GM23338 (cell line): Measurements from ENCODE around the gene TRIM22. TPM values are rescaled to one million over a fixed set of nuclear protein-coding genes. Genes with fewer than 3 reads are reported as not detected.

Source experiments
- ATAC-seq: fragments of 200-7000 bp; cut with Tn5 transposase; 3 replicates; pipeline ENCODE4 v1.9.1; 2020
- DNase-seq: peaks from one replicate; pipeline ENCODE4 v3.0.0-alpha.2; 2015; ENCODE audit warnings: low spot score
- H2AFZ ChIP-seq: fragments of 200-600 bp; sonication (generic); 2 replicates; pipeline ENCODE4 v1.8.0; 2016; ENCODE audit warnings: antibody characterized with exemption, mild to moderate bottlenecking, moderate library complexity
- H3F3A ChIP-seq: fragments of 200-600 bp; sonication (generic); replicated peaks from 2 replicates; pipeline ENCODE4 v1.8.0; 2017; ENCODE audit warnings: antibody characterized with exemption, mixed run types, low read depth
- H3K27ac ChIP-seq: fragments of 200-600 bp; sonication (generic); 2 replicates; pipeline ENCODE4 v1.6.1; 2016; ENCODE audit warnings: low read depth
- H3K27me3 ChIP-seq: fragments of 200-600 bp; sonication (generic); 2 replicates; pipeline ENCODE4 v1.8.0; 2016; ENCODE audit warnings: mild to moderate bottlenecking, mixed run types, moderate library complexity; ENCODE audit not compliant: insufficient read depth
- H3K36me3 ChIP-seq: fragments of 200-600 bp; sonication (generic); 2 replicates; pipeline ENCODE4 v1.8.0; 2016; ENCODE audit warnings: mild to moderate bottlenecking; ENCODE audit not compliant: insufficient read depth
- H3K4me1 ChIP-seq: fragments of 200-600 bp; sonication (generic); 2 replicates; pipeline ENCODE4 v1.8.0; 2016; ENCODE audit warnings: mild to moderate bottlenecking, moderate library complexity; ENCODE audit not compliant: insufficient read depth
- H3K4me2 ChIP-seq: fragments of 200-600 bp; sonication (generic); 2 replicates; pipeline ENCODE4 v1.7.1; 2017; ENCODE audit warnings: mixed run types
- H3K4me3 ChIP-seq: fragments of 200-600 bp; sonication (generic); 2 replicates; pipeline ENCODE4 v1.6.1; 2016; ENCODE audit warnings: mixed run types
- H3K79me2 ChIP-seq: fragments of 200-600 bp; sonication (generic); replicated peaks from 2 replicates; pipeline ENCODE4 v1.8.0; 2017; ENCODE audit warnings: mild to moderate bottlenecking; ENCODE audit not compliant: insufficient read depth
- H3K9me2 ChIP-seq: fragments of 200-600 bp; sonication (generic); 2 replicates; pipeline ENCODE4 v1.8.0; 2017; ENCODE audit not compliant: insufficient read depth
- H4K20me1 ChIP-seq: fragments of 200-600 bp; sonication (generic); replicated peaks from 2 replicates; pipeline ENCODE4 v1.8.0; 2017; ENCODE audit warnings: mild to moderate bottlenecking; ENCODE audit not compliant: insufficient read depth
- H3K27ac Mint-ChIP-seq: 2 replicates; pipeline ENCODE4 v1.8.0; 2020; ENCODE audit warnings: inconsistent platforms, mild to moderate bottlenecking, moderate library complexity, mixed read lengths
- H3K27me3 Mint-ChIP-seq: 3 replicates; pipeline ENCODE4 v1.8.0; 2022; ENCODE audit warnings: low read depth, mild to moderate bottlenecking, moderate library complexity, mixed read lengths, inconsistent platforms; ENCODE audit not compliant: insufficient read depth, poor library complexity
- H3K36me3 Mint-ChIP-seq: 3 replicates; pipeline ENCODE4 v1.8.0; 2021; ENCODE audit warnings: low read depth, mild to moderate bottlenecking, inconsistent platforms, moderate library complexity, mixed read lengths
- H3K4me1 Mint-ChIP-seq: 3 replicates; pipeline ENCODE4 v1.8.0; 2020; ENCODE audit warnings: mild to moderate bottlenecking, inconsistent platforms, mixed read lengths
- H3K4me3 Mint-ChIP-seq: 3 replicates; pipeline ENCODE4 v1.8.0; 2021; ENCODE audit warnings: moderate library complexity, mild to moderate bottlenecking, inconsistent platforms, mixed read lengths
- H3K9me3 Mint-ChIP-seq: 3 replicates; pipeline ENCODE4 v1.8.0; 2020; ENCODE audit warnings: moderate library complexity, mild to moderate bottlenecking, inconsistent platforms, mixed read lengths
- CREB1 ChIP-seq: fragments of 250-450 bp; sonication (Bioruptor Pico); IDR thresholded peaks from 2 replicates; pipeline ENCODE4 v1.5.0; 2020; ENCODE audit warnings: low read depth, mild to moderate bottlenecking, moderate library complexity
- CTCF ChIP-seq, 2 experiments: fragments of 200-600 bp in 1 of 2; sonication (generic) in 1 of 2; conservative IDR thresholded peaks; 2 replicates each; pipeline versions ENCODE4 v1.5.1 to v1.6.1; 2016 to 2017; ENCODE audit warnings: antibody characterized with exemption in 2 of 2, low read depth in 2 of 2, mild to moderate bottlenecking in 2 of 2, moderate library complexity in 1 of 2
- EZH2 ChIP-seq: fragments of 200-600 bp; sonication (generic); IDR thresholded peaks from one replicate; pipeline ENCODE4 v1.8.0; 2017; ENCODE audit warnings: antibody characterized with exemption, mild to moderate bottlenecking, low read depth; ENCODE audit not compliant: unreplicated experiment
- EZH2phosphoT487 ChIP-seq: fragments of 200-600 bp; sonication (generic); IDR thresholded peaks from one replicate; pipeline ENCODE4 v1.8.1; 2018; ENCODE audit warnings: antibody characterized with exemption; ENCODE audit not compliant: unreplicated experiment
- JUNB ChIP-seq: IDR thresholded peaks from one replicate; pipeline ENCODE4 v1.6.1; 2016; ENCODE audit warnings: antibody characterized with exemption; ENCODE audit not compliant: unreplicated experiment
- NANOG ChIP-seq: IDR thresholded peaks from 2 replicates; pipeline ENCODE4 v1.6.1; 2016; ENCODE audit warnings: antibody characterized with exemption, borderline replicate concordance
- REST ChIP-seq: IDR thresholded peaks from one replicate; pipeline ENCODE4 v1.6.1; 2018; ENCODE audit warnings: antibody characterized with exemption; ENCODE audit not compliant: unreplicated experiment
- STAT1 ChIP-seq: IDR thresholded peaks from one replicate; pipeline ENCODE4 v1.6.1; 2016; ENCODE audit warnings: antibody characterized with exemption; ENCODE audit not compliant: unreplicated experiment
- ZNF114 ChIP-seq: fragments of 250-450 bp; sonication (Bioruptor Pico); IDR thresholded peaks from 2 replicates; pipeline ENCODE4 v1.5.0; 2020; ENCODE audit warnings: mild to moderate bottlenecking, moderate library complexity
- ZNF331 ChIP-seq: fragments of 250-450 bp; sonication (Bioruptor Pico); IDR thresholded peaks from 2 replicates; pipeline ENCODE4 v1.5.0; 2020; ENCODE audit warnings: low read depth, mild to moderate bottlenecking, moderate library complexity
- ZNF462 ChIP-seq: fragments of 250-450 bp; sonication (Bioruptor Pico); IDR thresholded peaks from 2 replicates; pipeline ENCODE4 v1.5.0; 2020; ENCODE audit warnings: mild to moderate bottlenecking, moderate library complexity
- polyA plus RNA-seq: library from polyadenylated mRNA; unstranded; fragments of >200 nt; fragmentation: Nextera tagmentation; extraction: Ambion mirVana; gene quantifications from 2 replicates; pipeline ENCODE4 v1.2.1, GENCODE V29; 2016
- total RNA-seq: library from RNA; depleted of rRNA; stranded (reverse); fragments of >200 nt; shearing (Covaris generic); gene quantifications from 2 replicates; pipeline ENCODE4 v1.2.3, GENCODE V29; 2014

TRIM22 gene
- total and polyA plus RNA-seq, 2 experiments from 2014 or later = 23.9 to 41.1 TPM

GRCh38 chr11:5694642-5695041 is 5.1 kb downstream of the TRIM22 start:
- no peak for TF ChIP-seq NANOG
- Histone ChIP-seq H3K4me1 (peaks cover 21% of the 10 kb centered on the region), H3K27ac (no peak overlapping the region), H3K36me3 (peaks cover 14% of the 10 kb centered on the region), H3K79me2 (peaks cover 32% of the 10 kb centered on the region), H3K4me2 (no peak overlapping the region), H3K4me3 (no peak overlapping the region), H3F3A (no peaks in the 10 kb centered on the region), H3K9me2 (peaks cover 3% of the 10 kb centered on the region; the same call in 1 of the 2 replicates), H3K27me3 (no peaks in the 10 kb centered on the region), H2AFZ (no peak overlapping the region), H4K20me1 (0 out of 2 replicates have a peak, but pooled peaks cover 4% of the 10 kb centered on the region)
- Mint-ChIP-seq H3K9me3 (peaks cover 6% of the 10 kb centered on the region; the same call in 2 of the 3 replicates), H3K36me3 (peaks cover 34% of the 10 kb centered on the region), H3K27me3 (no peaks in the 10 kb centered on the region), H3K4me1 (peaks cover 16% of the 10 kb centered on the region), H3K4me3 (no peak overlapping the region), H3K27ac (no peak overlapping the region)
- DNase-seq (no peak), ATAC-seq (no peak)

- H3K27ac Mint-ChIP-seq = no peak overlapping the region
- ATAC-seq (no peak), DNase-seq (no peak)
- Histone ChIP-seq H3K4me2 (no peak overlapping the region), H3K9me2 (peaks cover 3% of the 10 kb centered on the region; the same call in 1 of the 2 replicates), H3K36me3 (peaks cover 18% of the 10 kb centered on the region), H3K79me2 (peaks cover 32% of the 10 kb centered on the region), H3F3A (no peaks in the 10 kb centered on the region), H3K4me1 (peaks cover 12% of the 10 kb centered on the region), H3K4me3 (no peak overlapping the region), H4K20me1 (0 out of 2 replicates have a peak, but pooled peaks cover 4% of the 10 kb centered on the region), H2AFZ (no peak overlapping the region), H3K27me3 (no peaks in the 10 kb centered on the region), H3K27ac (no peak overlapping the region)
- H3K36me3 Mint-ChIP-seq = peaks cover 32% of the 10 kb centered on the region
- no peak for TF ChIP-seq REST
- TF ChIP-seq CTCF (conservative IDR thresholded peaks at IDR 0.05; ENCODE audit: low read depth in 2 of 2) = no peak
- no peak for TF ChIP-seq ZNF114
- TF ChIP-seq ZNF462 (CRISPR knock-in tag) = no peak
- TF ChIP-seq STAT1 = no peak
- TF ChIP-seq EZH2phosphoT487 = no peak
- no peak for TF ChIP-seq EZH2
- no peak for TF ChIP-seq CREB1 (CRISPR knock-in tag)
- no peak for TF ChIP-seq JUNB
- TF ChIP-seq ZNF331 = no peak
- H3K27me3 Mint-ChIP-seq = no peaks in the 10 kb centered on the region
- no peak overlapping the region for H3K4me3 Mint-ChIP-seq
- peaks cover 7% of the 10 kb centered on the region; the same call in 2 of the 3 replicates for H3K4me1 Mint-ChIP-seq
- H3K9me3 Mint-ChIP-seq = peaks cover 2% of the 10 kb centered on the region; the same call in 2 of the 3 replicates
These were observed 6.0 kb downstream of the TRIM22 start for GRCh38 chr11:5695580-5695979.
